Activated CD4-positive, alpha-beta T cell treated with anti-CD3 and anti-CD28 coated beads, Interleukin-2, amount 50 U/mL, for 24 hours (primary cell): Measurements from ENCODE around the gene CLEC19A.
"Not testable (repeated sequence)": the region's sequence is repeated elsewhere in the genome, so short reads cannot be mapped to it uniquely, and the experiment has no call there.

Experiments used
- DNase-seq, 2 donors: peaks; one replicate each; pipeline ENCODE4 v3.0.0-alpha.2; 2020; ENCODE audit warnings: low read depth in 1 of 2, low spot score in 1 of 2

The CLEC19A gene

GRCh38 chr16:19321186-19321585, 35.7 kb downstream of the CLEC19A start:
- not testable (repeated sequence) for DNase-seq

- no peak for DNase-seq
Measured at GRCh38 chr16:19323596-19323995, 38.1 kb downstream of the CLEC19A start.

- DNase-seq: no peak
Measured at GRCh38 chr16:19328364-19328763, 42.8 kb downstream of the CLEC19A start.

- DNase-seq: no peak
Measured at GRCh38 chr16:19329932-19330331, 44.4 kb downstream of the CLEC19A start.

- no peak for DNase-seq
Measured at GRCh38 chr16:19330841-19331397, 45.4 kb downstream of the CLEC19A start.

- no peak for DNase-seq
Measured at GRCh38 chr16:19331794-19332193, 46.3 kb downstream of the CLEC19A start.

- no peak for DNase-seq
Measured at GRCh38 chr16:19338335-19338734, 52.8 kb downstream of the CLEC19A start.

GRCh38 chr16:19344224-19344801, 58.8 kb downstream of the CLEC19A start:
- no peak for DNase-seq

- no peak for DNase-seq
Measured at GRCh38 chr16:19344980-19345379, 59.4 kb downstream of the CLEC19A start.

- no peak for DNase-seq
Measured at GRCh38 chr16:19346335-19346922, 60.9 kb downstream of the CLEC19A start.

- DNase-seq: no peak
Measured at GRCh38 chr16:19348125-19348524, 62.6 kb downstream of the CLEC19A start.

GRCh38 chr16:19348578-19349315, 63.2 kb downstream of the CLEC19A start:
- DNase-seq: no peak

GRCh38 chr16:19354371-19354770, 68.8 kb downstream of the CLEC19A start:
- no peak for DNase-seq

- DNase-seq: no peak
Measured at GRCh38 chr16:19356024-19356952, 70.8 kb downstream of the CLEC19A start.

GRCh38 chr16:19359556-19359955, 74.0 kb downstream of the CLEC19A start:
- no peak for DNase-seq
